Tibial nerve (tissue), 4 donors: ENCODE measurements around the gene SS18. TPM values are rescaled to one million over a fixed set of nuclear protein-coding genes. Genes with fewer than 3 reads are reported as not detected.
"Not testable (repeated sequence)": the region's sequence is repeated elsewhere in the genome, so short reads cannot be mapped to it uniquely, and the experiment has no call there.

ENCODE experiments used
- DNase-seq, 2 donors: peaks; one replicate each; pipeline ENCODE4 v3.0.0-alpha.2; 2019; ENCODE audit warnings: low spot score in 2 of 2
- H3K27ac ChIP-seq, 4 donors: fragments of 200-600 bp; sonication (generic) in 3 of 4; one replicate each; pipeline ENCODE4 v1.5.1; 2017 to 2019; ENCODE audit warnings: mild to moderate bottlenecking in 1 of 4
- H3K27me3 ChIP-seq, 2 donors: fragments of 200-600 bp; sonication (generic) in 1 of 2; one replicate each; pipeline versions ENCODE4 v1.5.1 to v1.6.0; 2017 to 2019
- H3K36me3 ChIP-seq, 3 donors: fragments of 200-600 bp; sonication (generic); one replicate each; pipeline ENCODE4 v1.5.1; 2018 to 2019
- H3K4me1 ChIP-seq, 4 donors: fragments of 200-600 bp; sonication (generic) in 3 of 4; one replicate each; pipeline ENCODE4 v1.5.1; 2017 to 2019
- H3K4me3 ChIP-seq, 4 donors: fragments of 200-600 bp; sonication (generic) in 3 of 4; one replicate each; pipeline ENCODE4 v1.5.1; 2017 to 2019; ENCODE audit warnings: mild to moderate bottlenecking in 1 of 4, moderate library complexity in 1 of 4
- H3K9me3 ChIP-seq, 4 donors: fragments of 200-600 bp; sonication (generic) in 3 of 4; one replicate each; pipeline ENCODE4 v1.5.1; 2017 to 2019
- CTCF ChIP-seq, 5 experiments: fragments of 200-600 bp in 3 of 5; fragments of 450-650 bp in 2 of 5; sonication (generic) in 3 of 5; IDR thresholded peaks; one replicate each; pipeline ENCODE4 v1.5.1; 2016 to 2019; ENCODE audit warnings: antibody characterized with exemption in 5 of 5, mild to moderate bottlenecking in 3 of 5, moderate library complexity in 2 of 5
- EP300 ChIP-seq, 2 donors: sonication (generic); formaldehyde crosslinking; IDR thresholded peaks; one replicate each; pipeline ENCODE4 v1.6.1; 2017; ENCODE audit warnings: antibody characterized with exemption in 2 of 2, mild to moderate bottlenecking in 1 of 2
- POLR2A ChIP-seq, 2 donors: fragments of 450-650 bp; IDR thresholded peaks; one replicate each; pipeline ENCODE4 v1.6.1; 2017; ENCODE audit warnings: antibody characterized with exemption in 2 of 2, mild to moderate bottlenecking in 2 of 2, moderate library complexity in 2 of 2
- WGBS, 2 donors: methylation state at CpG; one replicate each; pipeline ENCODE4 v1.1.5; 2018; 5-methylcytosine and 5-hydroxymethylcytosine counted together
- total RNA-seq, 4 donors: library from RNA; depleted of rRNA; stranded (reverse); fragments of >200 nt; gene quantifications; one replicate each; pipeline ENCODE4 v1.1.0, GENCODE V29; 2016

SS18 gene, protein sequence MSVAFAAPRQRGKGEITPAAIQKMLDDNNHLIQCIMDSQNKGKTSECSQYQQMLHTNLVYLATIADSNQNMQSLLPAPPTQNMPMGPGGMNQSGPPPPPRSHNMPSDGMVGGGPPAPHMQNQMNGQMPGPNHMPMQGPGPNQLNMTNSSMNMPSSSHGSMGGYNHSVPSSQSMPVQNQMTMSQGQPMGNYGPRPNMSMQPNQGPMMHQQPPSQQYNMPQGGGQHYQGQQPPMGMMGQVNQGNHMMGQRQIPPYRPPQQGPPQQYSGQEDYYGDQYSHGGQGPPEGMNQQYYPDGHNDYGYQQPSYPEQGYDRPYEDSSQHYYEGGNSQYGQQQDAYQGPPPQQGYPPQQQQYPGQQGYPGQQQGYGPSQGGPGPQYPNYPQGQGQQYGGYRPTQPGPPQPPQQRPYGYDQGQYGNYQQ
- 100 to 1,000 TPM; 104 to 189 (median 125) TPM for total RNA-seq

- no peaks in the 10 kb centered on the region for H3K9me3 ChIP-seq
- peaks cover 0 to 47% (median 11%) of the 10 kb centered on the region in 4 donors for H3K4me1 ChIP-seq
- H3K27ac ChIP-seq = peak within 1 kb of the TSS; percentile 80 to 98 (median 97)
- TF ChIP-seq EP300 (IDR thresholded peaks at IDR 0.05) (peak in 1 of 2 donors; percentile 87), CTCF (IDR thresholded peaks at IDR 0.05) (peak in 2 of 5 experiments; percentile 20 to 25), POLR2A (IDR thresholded peaks at IDR 0.05) (peak; percentile 9 to 58)
- no peaks in the 10 kb centered on the region for H3K27me3 ChIP-seq
- 0% methylated on average over 53 to 68 of the region's 89 CpGs for WGBS, 2 donors
- H3K36me3 ChIP-seq = peaks cover 0 to 5% (median 0%) of the 10 kb centered on the region in 3 donors
- peak; percentile 81 to 84 for DNase-seq
- peak within 1 kb of the TSS; percentile 60 to 98 (median 83) for H3K4me3 ChIP-seq
Observed at GRCh38 chr18:26090130-26091046, at the start of gene SS18. SS18 (minus strand) TSS chr18:26090613; CDS start chr18:26090569, 44 bp downstream.

DNA sequence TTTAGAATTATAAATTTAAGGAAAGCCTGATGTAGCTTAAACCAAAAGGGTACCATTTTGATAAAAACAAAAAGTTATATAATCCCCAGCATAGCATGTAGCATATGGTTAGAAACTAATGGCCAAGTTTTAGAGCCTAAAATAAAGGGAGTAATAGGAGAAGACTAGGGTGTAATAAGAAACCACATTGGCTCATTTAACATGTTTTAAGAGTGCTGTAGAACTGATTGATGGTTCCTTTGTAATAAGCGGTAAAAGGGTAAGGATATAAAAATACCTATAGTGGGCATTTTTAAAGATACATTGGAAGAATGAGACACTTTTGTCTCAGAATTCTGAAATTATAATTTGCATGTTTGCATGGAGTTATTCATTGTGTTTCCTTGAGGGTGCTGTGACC lies 45.1 kb upstream of the SS18 start:
- no peak overlapping the region for H3K4me3 ChIP-seq
- no peaks in the 10 kb centered on the region for H3K4me1 ChIP-seq
- H3K9me3 ChIP-seq = no peaks in the 10 kb centered on the region
- no peaks in the 10 kb centered on the region for H3K27me3 ChIP-seq
- no peaks in the 10 kb centered on the region for H3K36me3 ChIP-seq
- TF ChIP-seq POLR2A (IDR thresholded peaks at IDR 0.05) = no peak
- no peak for TF ChIP-seq EP300 (IDR thresholded peaks at IDR 0.05)
- no peak for TF ChIP-seq CTCF (IDR thresholded peaks at IDR 0.05)
- WGBS, 2 donors = 79 to 98% methylated on average over 1 of the region's 1 CpG
- H3K27ac ChIP-seq = no peak overlapping the region
- DNase-seq = no peak

GRCh38 chr18:26134107-26134506 lies 43.7 kb upstream of the SS18 start:
- 88 to 89% methylated on average over 6 of the region's 6 CpGs for WGBS, 2 donors
- DNase-seq = no peak
- H3K27me3 ChIP-seq = no peaks in the 10 kb centered on the region
- no peak for TF ChIP-seq CTCF (IDR thresholded peaks at IDR 0.05)
- TF ChIP-seq EP300 (IDR thresholded peaks at IDR 0.05) = no peak
- no peak overlapping the region for H3K27ac ChIP-seq
- H3K36me3 ChIP-seq = no peaks in the 10 kb centered on the region
- peak overlapping the region in 1 of 4 donors; percentile 2 for H3K4me3 ChIP-seq
- H3K4me1 ChIP-seq = no peaks in the 10 kb centered on the region
- no peaks in the 10 kb centered on the region for H3K9me3 ChIP-seq

DNA sequence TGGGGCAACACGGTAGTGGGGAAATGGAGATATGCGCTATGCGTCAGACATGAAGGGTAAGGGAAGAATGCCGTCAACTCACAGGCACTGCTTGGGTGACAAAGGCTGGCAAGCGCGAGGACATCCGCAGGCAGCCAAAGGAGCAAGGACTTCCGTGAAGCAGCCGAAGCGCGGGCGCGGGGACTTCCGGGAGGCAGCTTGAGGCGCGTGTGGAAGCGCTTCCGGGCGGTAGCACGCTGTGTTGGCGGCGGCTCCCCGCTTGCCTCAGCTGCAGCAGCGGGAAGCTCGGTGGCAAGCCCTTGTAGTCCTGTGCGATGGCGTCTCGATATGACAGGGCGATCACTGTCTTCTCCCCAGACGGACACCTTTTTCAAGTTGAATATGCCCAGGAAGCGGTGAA lies 43.2 kb upstream of the SS18 start, which contains the start of gene PSMA8:
Gene PSMA8 (plus strand): TSS at position 218 of the 400 bp plus-strand sequence. CDS start 97 bp downstream, at position 315.
- 65 to 89% methylated on average over 29 to 31 of the region's 31 CpGs for WGBS, 2 donors
- Histone ChIP-seq H3K9me3 (no peaks in the 10 kb centered on the region), H3K27me3 (no peaks in the 10 kb centered on the region), H3K4me3 (peak within 1 kb of the TSS in 1 of 4 donors; percentile 2), H3K27ac (no peak within 1 kb of the TSS), H3K4me1 (no peaks in the 10 kb centered on the region), H3K36me3 (no peaks in the 10 kb centered on the region)
- TF ChIP-seq POLR2A (IDR thresholded peaks at IDR 0.05) = no peak
- TF ChIP-seq CTCF (IDR thresholded peaks at IDR 0.05) = no peak
- no peak for TF ChIP-seq EP300 (IDR thresholded peaks at IDR 0.05)
- DNase-seq = no peak

DNA sequence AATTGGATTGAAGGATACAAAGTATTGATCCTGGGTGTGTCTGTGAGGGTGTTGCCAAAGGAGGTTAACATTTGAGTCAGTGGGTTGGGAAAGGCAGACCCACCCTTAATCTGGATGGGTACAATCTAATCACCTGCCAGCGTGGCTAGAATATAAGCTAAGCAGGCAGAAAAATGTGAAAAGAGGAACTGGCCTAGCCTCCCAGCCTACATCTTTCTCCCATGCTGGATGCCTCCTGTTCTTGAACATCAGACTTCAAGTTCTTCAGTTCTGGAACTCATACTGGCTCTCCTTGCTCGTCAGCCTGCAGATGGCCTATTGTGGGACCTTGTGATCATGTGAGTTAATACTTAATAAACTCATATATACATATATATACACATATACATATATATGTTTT lies 37.8 kb upstream of the SS18 start:
- not testable (repeated sequence) for H3K4me3 ChIP-seq, DNase-seq, H3K27ac ChIP-seq, H3K36me3 ChIP-seq, H3K27me3 ChIP-seq, H3K4me1 ChIP-seq
- 82 to 85% methylated on average over 2 of the region's 2 CpGs for WGBS, 2 donors
- H3K9me3 ChIP-seq = peaks cover 0 to 12% (median 0%) of the 10 kb centered on the region in 4 donors
